GM19043 (cell line): ENCODE measurements around the gene OR51I2.

Source experiments
- ATAC-seq: cut with Tn5 transposase; IDR thresholded peaks from one replicate; pipeline ENCODE4 v1.9.1; 2021; ENCODE audit warnings: low read depth; ENCODE audit not compliant: unreplicated experiment

Gene OR51I2

GRCh38 chr11:5449023-5449422, at the start of gene OR51I2:
OR51I2 (plus strand) TSS chr11:5449323; CDS start chr11:5453489, 4,166 bp downstream.
- ATAC-seq = no peak

GRCh38 chr11:5405173-5405572, 44.0 kb upstream of the OR51I2 start:
- no peak for ATAC-seq

GRCh38 chr11:5420993-5421392, 28.1 kb upstream of the OR51I2 start:
- ATAC-seq = no peak

- ATAC-seq = no peak
These were observed 27.3 kb upstream of the OR51I2 start, which contains the start of gene OR51Q1 for GRCh38 chr11:5421811-5422210. OR51Q1 (plus strand) TSS chr11:5422111; CDS start chr11:5422201, 90 bp downstream.

- no peak for ATAC-seq
These were observed 26.0 kb upstream of the OR51I2 start for GRCh38 chr11:5423131-5423530.

- no peak for ATAC-seq
These were observed 7.7 kb upstream of the OR51I2 start, which contains the start of gene OR51I1 for GRCh38 chr11:5441414-5441813. OR51I1 (minus strand) TSS chr11:5441514; CDS start chr11:5441514, 0 bp downstream.

- ATAC-seq = no peak
These were observed 5.2 kb upstream of the OR51I2 start for GRCh38 chr11:5443835-5444393.

- ATAC-seq = no peak
These were observed 309 bp downstream of the OR51I2 start for GRCh38 chr11:5449432-5449831.

GRCh38 chr11:5460983-5461621, 12.0 kb downstream of the OR51I2 start:
- ATAC-seq = no peak

- no peak for ATAC-seq
These were observed 18.4 kb downstream of the OR51I2 start for GRCh38 chr11:5467527-5467926.

- no peak for ATAC-seq
These were observed 24.8 kb downstream of the OR51I2 start for GRCh38 chr11:5473921-5474320.

GRCh38 chr11:5476186-5476819, 27.2 kb downstream of the OR51I2 start:
- peak; percentile 89 for ATAC-seq

- ATAC-seq = no peak
These were observed 36.9 kb downstream of the OR51I2 start for GRCh38 chr11:5486003-5486402.

- ATAC-seq = no peak
These were observed 37.3 kb downstream of the OR51I2 start for GRCh38 chr11:5486421-5486820.

GRCh38 chr11:5488385-5488784, 39.3 kb downstream of the OR51I2 start, which contains the start of gene OR52D1:
OR52D1 (plus strand) TSS chr11:5488685; CDS start chr11:5488707, 22 bp downstream.
- no peak for ATAC-seq

GRCh38 chr11:5488798-5489399, 39.8 kb downstream of the OR51I2 start:
- ATAC-seq = no peak

GRCh38 chr11:5489576-5490357, 40.6 kb downstream of the OR51I2 start:
- ATAC-seq = no peak

GRCh38 chr11:5499671-5500070, 50.5 kb downstream of the OR51I2 start:
- ATAC-seq = no peak

GRCh38 chr11:5500393-5500801, 51.3 kb downstream of the OR51I2 start:
- ATAC-seq = no peak

- ATAC-seq = no peak
These were observed 55.3 kb downstream of the OR51I2 start for GRCh38 chr11:5504403-5504921.
